ENCODE measurements around the gene EEF1AKMT3. TPM values are rescaled to one million over a fixed set of nuclear protein-coding genes. Genes with fewer than 3 reads are reported as not detected.

Gene EEF1AKMT3
- total RNA-seq, 3 donors from 2014 or later (not counting 1 experiment from before 2014, with no cell fraction given) = 1.3 to 2.6 (median 2.2) TPM

DNA sequence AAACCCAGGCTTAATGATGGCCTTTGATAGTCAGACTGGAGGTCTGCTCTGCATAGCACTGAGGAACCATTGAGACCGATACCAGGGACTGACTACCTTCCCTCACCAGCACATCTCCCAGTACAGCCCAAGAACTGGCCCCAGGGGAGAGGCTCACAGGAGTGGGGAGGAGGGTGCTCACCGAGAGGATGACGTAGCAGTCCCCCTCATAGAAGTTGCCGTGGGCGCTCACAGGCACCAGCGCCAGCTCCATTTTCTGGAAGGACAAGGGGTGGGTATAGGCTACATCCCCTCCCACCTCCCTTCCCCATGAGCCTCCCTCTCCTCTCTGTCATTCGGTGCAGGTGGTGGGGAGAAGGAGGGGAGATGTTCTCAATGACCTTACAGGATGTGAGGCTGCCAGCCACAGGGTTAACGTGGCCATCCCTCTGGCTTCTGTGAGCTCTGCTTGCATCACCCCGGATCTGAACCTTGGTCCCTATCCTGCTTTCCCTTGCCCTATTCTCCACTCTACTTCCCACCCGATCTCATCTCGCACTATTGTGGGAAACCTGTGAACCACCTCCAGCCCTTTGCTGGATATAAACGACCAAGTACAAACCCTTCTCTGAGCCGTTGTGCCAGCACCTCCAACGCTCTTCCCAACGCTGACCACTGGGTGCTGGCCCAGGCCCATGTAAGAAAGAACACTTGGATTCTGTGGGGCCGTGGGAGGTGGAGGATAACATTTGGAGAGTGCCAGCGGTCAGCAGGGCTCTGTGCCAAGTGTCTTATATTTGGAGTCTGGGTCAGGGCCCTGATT lies 41.8 kb downstream of the EEF1AKMT3 start:
- peaks cover 7 to 10% of the 10 kb centered on the region in 2 donors for H3K4me1 Mint-ChIP-seq
- H3K36me3 Mint-ChIP-seq = no peaks in the 10 kb centered on the region
- Histone ChIP-seq H3K4me1 (ENCODE audit: control insufficient read depth, insufficient read depth, low read length) (no peaks in the 10 kb centered on the region), H3K27me3 (ENCODE audit: control insufficient read depth, insufficient read depth, low read length) (no peaks in the 10 kb centered on the region), H3K36me3 (ENCODE audit: control insufficient read depth, insufficient read depth, low read length) (peaks cover 2% of the 10 kb centered on the region), H3K9me3 (ENCODE audit: control insufficient read depth, insufficient read depth, low read length) (no peaks in the 10 kb centered on the region), H3K4me3 (ENCODE audit: low read length) (no peak overlapping the region), H3K27ac (ENCODE audit: low read length) (no peak overlapping the region)
- H3K27ac Mint-ChIP-seq = no peak overlapping the region
- DNase-seq (no peak), ATAC-seq (no peak)
- TF ChIP-seq, protein P1, sequence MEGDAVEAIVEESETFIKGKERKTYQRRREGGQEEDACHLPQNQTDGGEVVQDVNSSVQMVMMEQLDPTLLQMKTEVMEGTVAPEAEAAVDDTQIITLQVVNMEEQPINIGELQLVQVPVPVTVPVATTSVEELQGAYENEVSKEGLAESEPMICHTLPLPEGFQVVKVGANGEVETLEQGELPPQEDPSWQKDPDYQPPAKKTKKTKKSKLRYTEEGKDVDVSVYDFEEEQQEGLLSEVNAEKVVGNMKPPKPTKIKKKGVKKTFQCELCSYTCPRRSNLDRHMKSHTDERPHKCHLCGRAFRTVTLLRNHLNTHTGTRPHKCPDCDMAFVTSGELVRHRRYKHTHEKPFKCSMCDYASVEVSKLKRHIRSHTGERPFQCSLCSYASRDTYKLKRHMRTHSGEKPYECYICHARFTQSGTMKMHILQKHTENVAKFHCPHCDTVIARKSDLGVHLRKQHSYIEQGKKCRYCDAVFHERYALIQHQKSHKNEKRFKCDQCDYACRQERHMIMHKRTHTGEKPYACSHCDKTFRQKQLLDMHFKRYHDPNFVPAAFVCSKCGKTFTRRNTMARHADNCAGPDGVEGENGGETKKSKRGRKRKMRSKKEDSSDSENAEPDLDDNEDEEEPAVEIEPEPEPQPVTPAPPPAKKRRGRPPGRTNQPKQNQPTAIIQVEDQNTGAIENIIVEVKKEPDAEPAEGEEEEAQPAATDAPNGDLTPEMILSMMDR (IDR thresholded peaks at IDR 0.05) = no peak
- 90% methylated on average over 14 of the region's 17 CpGs for WGBS (ENCODE audit: insufficient coverage)
- H3K27me3 Mint-ChIP-seq (ENCODE audit: low read depth in 2 of 2) = no peaks in the 10 kb centered on the region
- intact Hi-C loops (cut with micrococcal nuclease) = no loop called here
- H3K4me3 Mint-ChIP-seq = no peak overlapping the region
- no peaks in the 10 kb centered on the region for H3K9me3 Mint-ChIP-seq

GRCh38 chr12:57815177-57816000 lies 43.0 kb downstream of the EEF1AKMT3 start:
- Mint-ChIP-seq H3K4me3 (no peak overlapping the region), H3K36me3 (no peaks in the 10 kb centered on the region), H3K27me3 (ENCODE audit: low read depth in 2 of 2) (no peaks in the 10 kb centered on the region), H3K9me3 (no peaks in the 10 kb centered on the region), H3K27ac (no peak overlapping the region), H3K4me1 (peaks cover 7 to 10% of the 10 kb centered on the region in 2 donors)
- Histone ChIP-seq H3K36me3 (ENCODE audit: control insufficient read depth, insufficient read depth, low read length) (peaks cover 4% of the 10 kb centered on the region), H3K9me3 (ENCODE audit: control insufficient read depth, insufficient read depth, low read length) (no peaks in the 10 kb centered on the region), H3K4me1 (ENCODE audit: control insufficient read depth, insufficient read depth, low read length) (no peaks in the 10 kb centered on the region), H3K27me3 (ENCODE audit: control insufficient read depth, insufficient read depth, low read length) (no peaks in the 10 kb centered on the region), H3K27ac (ENCODE audit: low read length) (no peak overlapping the region), H3K4me3 (ENCODE audit: low read length) (no peak overlapping the region)
- intact Hi-C loops (cut with micrococcal nuclease) = no loop called here
- no peak for DNase-seq
- 90% methylated on average over 13 of the region's 13 CpGs for WGBS (ENCODE audit: insufficient coverage)
- ATAC-seq = no peak
- TF ChIP-seq, protein P1 (IDR thresholded peaks at IDR 0.05) = no peak

DNA sequence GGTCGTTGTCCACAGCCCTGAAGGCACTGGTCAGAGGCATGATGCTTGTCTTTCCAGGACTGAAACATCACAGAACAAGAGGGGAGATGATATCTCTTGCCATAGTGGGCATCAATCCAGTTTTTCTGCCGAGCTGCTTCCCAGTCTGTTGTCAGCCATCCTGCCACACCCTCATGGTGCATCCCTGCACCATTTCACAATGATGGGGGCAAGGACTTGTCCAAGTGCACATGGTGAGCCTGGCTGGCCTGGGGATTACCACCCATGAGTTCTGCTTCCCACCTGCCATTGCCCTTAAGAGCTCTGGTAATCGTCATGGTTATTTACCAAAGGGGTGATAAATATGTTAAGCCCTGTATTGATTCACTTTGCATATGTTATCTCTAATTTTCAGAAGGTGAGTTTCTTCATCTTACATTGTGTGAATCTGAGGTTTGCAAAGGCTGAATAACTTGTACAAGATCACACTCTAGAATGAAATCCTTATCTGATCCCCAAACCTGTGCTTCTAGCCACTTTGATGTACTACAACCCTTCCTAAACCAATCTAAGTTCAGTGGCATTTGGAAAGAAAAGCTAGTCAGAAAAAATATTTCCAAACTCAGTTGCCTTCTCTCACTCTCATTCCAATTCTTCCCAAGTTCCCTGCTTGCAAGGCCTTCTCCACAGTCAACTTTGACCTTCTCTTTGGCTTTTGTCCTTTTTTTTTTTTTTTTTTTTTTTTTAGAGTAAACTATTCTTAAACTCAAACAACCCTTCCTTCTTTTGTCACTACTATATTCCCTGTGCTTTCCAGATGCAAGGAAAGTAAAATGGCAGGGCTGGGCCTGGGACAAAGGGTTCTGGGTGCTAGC lies 43.8 kb downstream of the EEF1AKMT3 start:
- TF ChIP-seq, protein P1 (IDR thresholded peaks at IDR 0.05) = no peak
- Mint-ChIP-seq H3K36me3 (no peaks in the 10 kb centered on the region), H3K27me3 (ENCODE audit: low read depth in 2 of 2) (no peaks in the 10 kb centered on the region), H3K9me3 (no peaks in the 10 kb centered on the region), H3K27ac (peak overlapping the region in 1 of 2 donors; percentile 11), H3K4me3 (no peak overlapping the region), H3K4me1 (peaks cover 7 to 10% of the 10 kb centered on the region in 2 donors)
- Histone ChIP-seq H3K27ac (ENCODE audit: low read length) (no peak overlapping the region), H3K4me3 (ENCODE audit: low read length) (no peak overlapping the region), H3K4me1 (ENCODE audit: control insufficient read depth, insufficient read depth, low read length) (no peaks in the 10 kb centered on the region), H3K36me3 (ENCODE audit: control insufficient read depth, insufficient read depth, low read length) (peaks cover 9% of the 10 kb centered on the region), H3K27me3 (ENCODE audit: control insufficient read depth, insufficient read depth, low read length) (no peaks in the 10 kb centered on the region), H3K9me3 (ENCODE audit: control insufficient read depth, insufficient read depth, low read length) (no peaks in the 10 kb centered on the region)
- 83% methylated on average over 3 of the region's 3 CpGs for WGBS (ENCODE audit: insufficient coverage)
- DNase-seq = no peak
- ATAC-seq = no peak
- intact Hi-C loops (cut with micrococcal nuclease) = no loop called here

Measured in natural killer cell (primary cell).